ENCODE measurements around the gene OR4C16. TPM values are rescaled to one million over a fixed set of nuclear protein-coding genes. Genes with fewer than 3 reads are reported as not detected.

OR4C16 gene
- not detected for total RNA-seq

DNA sequence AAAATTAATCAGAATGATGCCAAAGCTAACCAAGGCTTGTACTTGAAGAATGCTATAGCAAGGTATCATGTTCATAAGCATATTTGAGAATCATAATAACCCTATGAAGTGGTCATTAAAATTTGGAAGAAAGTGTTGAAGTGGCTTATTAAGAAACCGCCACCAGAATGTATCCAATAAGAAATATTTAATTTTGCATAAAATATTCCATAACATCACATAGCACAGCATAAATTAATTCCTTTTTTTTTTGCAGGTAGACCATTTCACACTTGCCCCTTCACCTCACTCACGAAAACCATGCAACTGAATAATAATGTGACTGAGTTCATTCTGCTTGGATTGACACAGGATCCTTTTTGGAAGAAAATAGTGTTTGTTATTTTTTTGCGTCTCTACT is at the start of gene OR4C16:
OR4C16 (plus strand) TSS at position 301 of the 400 bp plus-strand sequence; CDS start at position 301, 0 bp downstream.
- intact Hi-C loops (cut with DNase I), result no loop called here
- ATAC-seq (no peak), DNase-seq (no peak)
- no peak within 1 kb of the TSS for H3K4me3 ChIP-seq
- TF ChIP-seq CTCF (IDR thresholded peaks at IDR 0.05) (no peak), POLR2A (IDR thresholded peaks at IDR 0.05) (no peak)
- no peaks in the 10 kb centered on the region for H3K4me1 ChIP-seq
- H3K9me3 ChIP-seq, result no peaks in the 10 kb centered on the region
- WGBS, 2 donors, result 38 to 58% methylated on average over 3 of the region's 3 CpGs
- H3K27ac ChIP-seq, result no peak within 1 kb of the TSS
- no peaks in the 10 kb centered on the region for H3K27me3 ChIP-seq
- H3K36me3 ChIP-seq (replicated peaks in 1 of 2; ENCODE audit: insufficient read depth in 1 of 2, low read depth in 2 of 2), result no peaks in the 10 kb centered on the region

DNA sequence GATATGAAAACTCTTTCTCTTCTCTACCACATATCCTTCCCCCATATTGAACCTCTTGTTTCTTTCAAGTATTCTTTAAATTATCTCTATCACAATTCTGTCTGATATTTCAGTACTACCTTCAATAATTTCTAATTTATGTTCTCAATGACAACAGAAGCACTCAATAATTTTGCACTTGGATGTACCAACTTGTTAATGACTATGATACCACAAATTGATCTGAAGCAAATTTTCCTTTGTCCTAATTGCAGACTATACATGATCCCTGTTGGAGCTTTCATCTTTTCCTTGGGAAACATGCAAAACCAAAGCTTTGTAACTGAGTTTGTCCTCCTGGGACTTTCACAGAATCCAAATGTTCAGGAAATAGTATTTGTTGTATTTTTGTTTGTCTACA is 17.8 kb upstream of the OR4C16 start, which contains the start of gene OR4C15:
OR4C15 (plus strand) TSS at position 301 of the 400 bp plus-strand sequence; CDS start at position 301, 0 bp downstream.
- ATAC-seq (no peak), DNase-seq (no peak)
- TF ChIP-seq CTCF (IDR thresholded peaks at IDR 0.05) (no peak), POLR2A (IDR thresholded peaks at IDR 0.05) (no peak)
- no peak within 1 kb of the TSS for H3K4me3 ChIP-seq
- no peaks in the 10 kb centered on the region for H3K4me1 ChIP-seq
- intact Hi-C loops (cut with DNase I), result no loop called here
- H3K27me3 ChIP-seq, result no peaks in the 10 kb centered on the region
- H3K9me3 ChIP-seq, result no peaks in the 10 kb centered on the region
- H3K27ac ChIP-seq, result no peak within 1 kb of the TSS
- H3K36me3 ChIP-seq (replicated peaks in 1 of 2; ENCODE audit: insufficient read depth in 1 of 2, low read depth in 2 of 2), result no peaks in the 10 kb centered on the region

DNA sequence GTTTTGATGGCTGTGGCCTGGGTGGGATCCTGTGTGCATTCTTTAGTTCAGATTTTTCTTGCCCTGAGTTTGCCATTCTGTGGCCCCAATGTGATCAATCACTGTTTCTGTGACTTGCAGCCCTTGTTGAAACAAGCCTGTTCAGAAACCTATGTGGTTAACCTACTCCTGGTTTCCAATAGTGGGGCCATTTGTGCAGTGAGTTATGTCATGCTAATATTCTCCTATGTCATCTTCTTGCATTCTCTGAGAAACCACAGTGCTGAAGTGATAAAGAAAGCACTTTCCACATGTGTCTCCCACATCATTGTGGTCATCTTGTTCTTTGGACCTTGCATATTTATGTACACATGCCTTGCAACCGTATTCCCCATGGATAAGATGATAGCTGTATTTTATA is 620 bp downstream of the OR4C16 start:
- intact Hi-C loops (cut with DNase I), result no loop called here
- Histone ChIP-seq H3K4me1 (no peaks in the 10 kb centered on the region), H3K36me3 (replicated peaks in 1 of 2; ENCODE audit: insufficient read depth in 1 of 2, low read depth in 2 of 2) (no peaks in the 10 kb centered on the region), H3K4me3 (no peak overlapping the region), H3K27ac (no peak overlapping the region), H3K27me3 (no peaks in the 10 kb centered on the region), H3K9me3 (no peaks in the 10 kb centered on the region)
- no peak for TF ChIP-seq CTCF (IDR thresholded peaks at IDR 0.05)
- TF ChIP-seq POLR2A (IDR thresholded peaks at IDR 0.05), result no peak
- WGBS, 2 donors, result 10 to 28% methylated on average over 1 of the region's 1 CpG
- ATAC-seq (no peak), DNase-seq (no peak)

DNA sequence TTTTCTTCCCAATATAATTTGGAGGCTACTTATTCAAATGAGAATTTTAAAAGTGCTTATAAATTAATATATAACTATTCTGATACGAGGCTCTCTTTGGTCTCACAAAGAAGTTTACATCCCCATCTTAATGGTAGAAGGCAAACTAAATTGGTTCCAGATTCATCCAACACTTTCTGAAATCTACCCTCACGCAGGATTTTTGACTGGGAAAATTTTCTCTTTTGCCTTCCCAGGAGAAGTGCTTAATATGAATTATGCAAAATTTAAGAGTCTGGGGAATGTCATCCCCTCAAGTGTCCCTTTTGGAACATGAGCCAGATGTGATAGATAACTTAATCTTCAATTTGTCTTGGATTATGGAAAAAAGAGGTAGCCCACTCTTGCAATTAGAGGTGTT is 35.6 kb downstream of the OR4C16 start, which contains the start of gene OR4C11:
OR4C11 (minus strand) TSS at position 101 of the 400 bp plus-strand sequence. CDS start 3,272 bp downstream, outside the sequence.
- H3K4me3 ChIP-seq, result no peak within 1 kb of the TSS
- H3K36me3 ChIP-seq (replicated peaks in 1 of 2; ENCODE audit: insufficient read depth in 1 of 2, low read depth in 2 of 2), result no peaks in the 10 kb centered on the region
- H3K4me1 ChIP-seq, result no peaks in the 10 kb centered on the region
- no peaks in the 10 kb centered on the region for H3K9me3 ChIP-seq
- TF ChIP-seq CTCF (IDR thresholded peaks at IDR 0.05) (no peak), POLR2A (IDR thresholded peaks at IDR 0.05) (no peak)
- no peak for ATAC-seq
- no peaks in the 10 kb centered on the region for H3K27me3 ChIP-seq
- DNase-seq, result no peak
- 26 to 46% methylated on average over 2 of the region's 2 CpGs for WGBS, 2 donors
- intact Hi-C loops (cut with DNase I), result no loop called here
- no peak within 1 kb of the TSS for H3K27ac ChIP-seq

Other genes with a start within 250 kb of the OR4C16 start
- not detected for gene OR4A16, start 228.9 kb upstream of the OR4C16 start, total RNA-seq
- gene OR4A15, start 204.2 kb upstream of the OR4C16 start, total RNA-seq, result not detected
- gene OR4C15, start 17.7 kb upstream of the OR4C16 start, total RNA-seq, result not detected
- gene OR4C11, start 35.5 kb downstream of the OR4C16 start, total RNA-seq, result not detected
- gene OR4P4, start 63.0 kb downstream of the OR4C16 start, total RNA-seq, result not detected
- not detected for gene OR4S2, start 76.2 kb downstream of the OR4C16 start, total RNA-seq
- gene OR4C6, start 90.1 kb downstream of the OR4C16 start, total RNA-seq, result not detected
- not detected for gene OR5D13, start 201.3 kb downstream of the OR4C16 start, total RNA-seq
- gene OR5D14, start 223.4 kb downstream of the OR4C16 start, total RNA-seq, result not detected
- gene OR5L1, start 239.2 kb downstream of the OR4C16 start, total RNA-seq, result not detected
- not detected for gene OR5D18, start 247.5 kb downstream of the OR4C16 start, total RNA-seq

Measured in body of pancreas (tissue), 4 donors.